Measurements from ENCODE around the gene ZNF516. TPM values are rescaled to one million over a fixed set of nuclear protein-coding genes. Genes with fewer than 3 reads are reported as not detected.

ZNF516 gene
- total and polyA plus RNA-seq, 4 donors = 2.5 to 12.2 (median 7.6) TPM

DNA sequence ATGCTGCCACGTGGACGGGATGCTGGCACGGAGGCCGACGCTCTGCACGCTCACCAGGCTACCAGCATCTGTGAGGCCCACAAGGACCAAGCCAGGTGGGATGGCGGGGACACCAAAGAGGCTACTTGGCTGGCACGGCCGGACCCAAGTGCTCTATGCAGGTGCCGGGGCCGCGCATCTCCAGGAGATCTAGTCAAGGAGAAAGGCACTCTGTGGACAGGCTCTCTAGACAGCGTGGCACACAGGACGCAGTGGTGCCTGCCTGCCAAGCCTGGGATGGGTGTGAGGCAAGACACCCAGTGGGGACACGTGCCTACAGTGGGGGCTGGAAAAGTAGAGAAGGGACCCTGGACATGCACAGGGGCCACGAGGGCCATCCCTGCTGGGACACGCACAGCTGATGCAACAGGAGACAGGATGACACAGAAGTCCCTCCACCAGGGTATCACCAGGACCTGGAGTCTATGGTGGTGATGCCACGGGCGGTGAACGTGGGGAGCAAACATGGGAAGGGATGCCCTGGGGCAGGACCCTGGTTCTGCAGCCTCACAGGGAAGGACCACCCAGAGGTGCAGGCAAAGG lies 28.5 kb downstream of the ZNF516 start (continued):
- no peak for TF ChIP-seq REST (IDR thresholded peaks at IDR 0.05)

DNA sequence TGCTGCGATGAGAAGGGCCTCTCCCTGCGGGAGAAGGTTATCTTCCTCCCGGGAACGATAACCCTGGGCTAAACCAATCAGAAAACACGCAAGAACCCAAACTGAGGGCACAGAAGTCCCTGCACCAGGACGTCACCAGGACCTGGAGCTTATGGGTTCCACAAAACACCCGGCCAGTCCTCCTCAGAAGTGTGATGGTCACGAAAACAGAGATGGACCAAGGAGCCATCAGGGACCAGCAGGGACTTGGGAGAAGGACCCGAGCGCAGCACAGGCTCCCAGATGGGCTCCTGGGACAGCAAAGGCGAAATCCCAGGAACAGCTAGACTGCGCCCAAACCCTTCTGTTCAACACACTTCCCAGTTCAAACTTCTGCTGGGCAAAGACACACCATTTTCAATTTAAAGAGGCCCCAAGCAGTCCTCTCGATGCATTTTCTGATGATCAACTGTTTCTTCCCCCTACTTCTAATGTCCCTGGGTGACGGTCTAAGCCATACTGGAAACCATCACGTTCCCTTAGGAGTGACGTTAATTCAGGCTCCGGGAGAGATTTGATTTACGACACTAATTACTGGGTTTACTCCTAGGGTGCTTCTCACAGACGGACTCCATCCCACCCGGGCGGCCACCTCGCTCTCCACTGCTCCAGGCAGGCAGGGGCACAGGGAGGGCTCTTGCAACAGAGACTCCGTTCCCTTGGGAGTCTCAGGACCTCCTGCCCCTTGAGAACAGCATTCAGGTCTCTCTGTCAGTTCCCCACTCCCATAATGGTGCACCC lies 29.2 kb downstream of the ZNF516 start:
- TF ChIP-seq RXRA (IDR thresholded peaks at IDR 0.05) (no peak), YY1 (IDR thresholded peaks at IDR 0.05) (no peak), NR2F2 (IDR thresholded peaks at IDR 0.05) (no peak), TAF1 (conservative IDR thresholded peaks at IDR 0.05) (no peak), RAD21 (IDR thresholded peaks at IDR 0.05) (no peak), ATF3 (IDR thresholded peaks at IDR 0.05) (no peak), REST (IDR thresholded peaks at IDR 0.05) (no peak), FOXA1 (IDR thresholded peaks at IDR 0.05) (no peak), HNF4A (conservative IDR thresholded peaks at IDR 0.05) (no peak), JUND (IDR thresholded peaks at IDR 0.05) (no peak), EGR1 (IDR thresholded peaks at IDR 0.05; ENCODE audit: low read depth in 2 of 2) (no peak), SP1 (IDR thresholded peaks at IDR 0.05) (no peak), HNF4G (IDR thresholded peaks at IDR 0.05) (no peak), FOXA2 (IDR thresholded peaks at IDR 0.05) (no peak)
- TF ChIP-seq, protein P1, sequence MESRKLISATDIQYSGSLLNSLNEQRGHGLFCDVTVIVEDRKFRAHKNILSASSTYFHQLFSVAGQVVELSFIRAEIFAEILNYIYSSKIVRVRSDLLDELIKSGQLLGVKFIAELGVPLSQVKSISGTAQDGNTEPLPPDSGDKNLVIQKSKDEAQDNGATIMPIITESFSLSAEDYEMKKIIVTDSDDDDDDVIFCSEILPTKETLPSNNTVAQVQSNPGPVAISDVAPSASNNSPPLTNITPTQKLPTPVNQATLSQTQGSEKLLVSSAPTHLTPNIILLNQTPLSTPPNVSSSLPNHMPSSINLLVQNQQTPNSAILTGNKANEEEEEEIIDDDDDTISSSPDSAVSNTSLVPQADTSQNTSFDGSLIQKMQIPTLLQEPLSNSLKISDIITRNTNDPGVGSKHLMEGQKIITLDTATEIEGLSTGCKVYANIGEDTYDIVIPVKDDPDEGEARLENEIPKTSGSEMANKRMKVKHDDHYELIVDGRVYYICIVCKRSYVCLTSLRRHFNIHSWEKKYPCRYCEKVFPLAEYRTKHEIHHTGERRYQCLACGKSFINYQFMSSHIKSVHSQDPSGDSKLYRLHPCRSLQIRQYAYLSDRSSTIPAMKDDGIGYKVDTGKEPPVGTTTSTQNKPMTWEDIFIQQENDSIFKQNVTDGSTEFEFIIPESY (IDR thresholded peaks at IDR 0.05) = no peak
- TF ChIP-seq, protein P2, sequence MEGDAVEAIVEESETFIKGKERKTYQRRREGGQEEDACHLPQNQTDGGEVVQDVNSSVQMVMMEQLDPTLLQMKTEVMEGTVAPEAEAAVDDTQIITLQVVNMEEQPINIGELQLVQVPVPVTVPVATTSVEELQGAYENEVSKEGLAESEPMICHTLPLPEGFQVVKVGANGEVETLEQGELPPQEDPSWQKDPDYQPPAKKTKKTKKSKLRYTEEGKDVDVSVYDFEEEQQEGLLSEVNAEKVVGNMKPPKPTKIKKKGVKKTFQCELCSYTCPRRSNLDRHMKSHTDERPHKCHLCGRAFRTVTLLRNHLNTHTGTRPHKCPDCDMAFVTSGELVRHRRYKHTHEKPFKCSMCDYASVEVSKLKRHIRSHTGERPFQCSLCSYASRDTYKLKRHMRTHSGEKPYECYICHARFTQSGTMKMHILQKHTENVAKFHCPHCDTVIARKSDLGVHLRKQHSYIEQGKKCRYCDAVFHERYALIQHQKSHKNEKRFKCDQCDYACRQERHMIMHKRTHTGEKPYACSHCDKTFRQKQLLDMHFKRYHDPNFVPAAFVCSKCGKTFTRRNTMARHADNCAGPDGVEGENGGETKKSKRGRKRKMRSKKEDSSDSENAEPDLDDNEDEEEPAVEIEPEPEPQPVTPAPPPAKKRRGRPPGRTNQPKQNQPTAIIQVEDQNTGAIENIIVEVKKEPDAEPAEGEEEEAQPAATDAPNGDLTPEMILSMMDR (IDR thresholded peaks at IDR 0.05; ENCODE audit: low read depth, low read length, missing input control) = no peak
- TF ChIP-seq, protein P3, sequence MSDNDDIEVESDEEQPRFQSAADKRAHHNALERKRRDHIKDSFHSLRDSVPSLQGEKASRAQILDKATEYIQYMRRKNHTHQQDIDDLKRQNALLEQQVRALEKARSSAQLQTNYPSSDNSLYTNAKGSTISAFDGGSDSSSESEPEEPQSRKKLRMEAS (IDR thresholded peaks at IDR 0.05) = no peak
- no peak overlapping the region for H3K4me3 ChIP-seq (ENCODE audit: low read depth in 1 of 3, low read length in 3 of 3)
- H3K27ac ChIP-seq (ENCODE audit: low read depth in 1 of 2, low read length in 2 of 2) = no peak overlapping the region
- H3K4me1 ChIP-seq (ENCODE audit: control insufficient read depth in 4 of 4, insufficient read depth in 4 of 4, low read length in 3 of 4) = peaks cover 0 to 4% (median 0%) of the 10 kb centered on the region in 4 donors
- no peak for DNase-seq (ENCODE audit: low spot score)
- H3K27me3 ChIP-seq (ENCODE audit: control insufficient read depth in 4 of 4, insufficient read depth in 4 of 4, low read length in 3 of 4) = no peaks in the 10 kb centered on the region
- H3K36me3 ChIP-seq (ENCODE audit: control insufficient read depth in 4 of 4, insufficient read depth in 3 of 4, low read depth in 1 of 4, low read length in 3 of 4) = peaks cover 0 to 1% (median 0%) of the 10 kb centered on the region in 4 donors
- no peak overlapping the region for H3K9ac ChIP-seq (ENCODE audit: low read depth in 1 of 2, low read length in 2 of 2)
- H3K9me3 ChIP-seq (ENCODE audit: control insufficient read depth in 4 of 4, low read length in 3 of 4) = no peaks in the 10 kb centered on the region
- WGBS = 94% methylated on average over 23 of the region's 23 CpGs

All from liver (tissue), 9 donors.